ENCODE measurements around the gene CYSLTR1. TPM values are rescaled to one million over a fixed set of nuclear protein-coding genes. Genes with fewer than 3 reads are reported as not detected.
"Not testable (repeated sequence)": the region's sequence is repeated elsewhere in the genome, so short reads cannot be mapped to it uniquely, and the experiment has no call there.

Gene CYSLTR1
- total and polyA plus RNA-seq, 2 of the 4 experiments (the other 2 are of a cell fraction), result not detected

- H4K91ac ChIP-seq (ENCODE audit: insufficient read depth, low read depth, low read length); in situ Hi-C loops (cut with MboI; ENCODE audit: low sequenced_read_pairs); H2BK20ac ChIP-seq (ENCODE audit: low read depth, low read length); dilution Hi-C loops (cut with HindIII; ENCODE audit: low sequenced_read_pairs, unreplicated experiment); H2BK15ac ChIP-seq (ENCODE audit: low read depth, low read length); intact Hi-C loops (cut with micrococcal nuclease); CTCF ChIA-PET; H3K14ac ChIP-seq (replicated peaks; ENCODE audit: low read depth, low read length); H2AK5ac ChIP-seq (ENCODE audit: low read depth, low read length); POLR2A ChIA-PET (ENCODE audit: unreplicated experiment); H3K9ac ChIP-seq (ENCODE audit: low read depth, low read length); H2BK5ac ChIP-seq (ENCODE audit: low read depth, low read length, poor library complexity, severe bottlenecking); H3K27ac ChIP-seq (ENCODE audit: insufficient read depth, low read length); ATAC-seq (ENCODE audit: low read depth); H3K4me2 ChIP-seq (ENCODE audit: low read depth, low read length); H3K4me1 ChIP-seq (ENCODE audit: control insufficient read depth, insufficient read depth, low read length); H4K8ac ChIP-seq (ENCODE audit: low read depth in 2 of 2, low read length in 2 of 2); H3K36me3 ChIP-seq (ENCODE audit: control insufficient read depth, insufficient read depth, low read length); H4K5ac ChIP-seq (ENCODE audit: low read depth, low read length); H2AK9ac ChIP-seq (replicated peaks; ENCODE audit: low read depth, low read length, poor library complexity); H3K56ac ChIP-seq (ENCODE audit: extremely low read depth, insufficient read depth, low read length); BruUV-seq (replicated peaks); H3K23ac ChIP-seq (ENCODE audit: low read depth, low read length); H3K79me1 ChIP-seq (ENCODE audit: low read depth in 1 of 2, low read length in 2 of 2); DNase-seq; H4K20me1 ChIP-seq (ENCODE audit: insufficient read depth, low read length); H3K27me3 ChIP-seq (ENCODE audit: control insufficient read depth, insufficient read depth, low read length); H3K4ac ChIP-seq (ENCODE audit: low read depth, low read length); H3K9me3 ChIP-seq (ENCODE audit: control insufficient read depth, insufficient read depth, low read length); H2AFZ ChIP-seq (replicated peaks; ENCODE audit: low read length, poor library complexity); H3K9me1 ChIP-seq (ENCODE audit: insufficient read depth, low read length); H3K4me3 ChIP-seq (ENCODE audit: insufficient read depth, low read depth, low read length); H3K18ac ChIP-seq (ENCODE audit: low read depth, low read length); H2BK120ac ChIP-seq (ENCODE audit: low read depth, low read length): not testable (repeated sequence)
These were observed 101.4 kb downstream of the CYSLTR1 start for GRCh38 chrX:78226047-78226446.

Other genes starting within 250 kb of the CYSLTR1 start
- 498 and 509 TPM in 2 replicates for gene PGK1, start 223.4 kb downstream of the CYSLTR1 start, total RNA-seq (2012; rRNA removed)
- 534 and 744 TPM in 2 replicates for gene PGK1, start 223.4 kb downstream of the CYSLTR1 start, polyA plus RNA-seq (2012; rRNA removed)
- gene TAF9B, start 188.0 kb downstream of the CYSLTR1 start, total RNA-seq (2012; rRNA removed), result 21.5 and 35.3 TPM in 2 replicates
- gene TAF9B, start 188.0 kb downstream of the CYSLTR1 start, polyA plus RNA-seq (2012; rRNA removed), result 11.9 and 12.4 TPM in 2 replicates